GM12878 (cell line): ENCODE measurements around the gene KRT78. TPM values are rescaled to one million over a fixed set of nuclear protein-coding genes. Genes with fewer than 3 reads are reported as not detected.

Source experiments
- ATAC-seq: fragments of 200-7000 bp; cut with Tn5 transposase; 3 replicates; pipeline ENCODE4 v1.9.1; 2020; ENCODE audit warnings: mild to moderate bottlenecking, moderate library complexity
- BruUV-seq: library from RNA; stranded (reverse); fragments of 400-500 nt; replicated peaks from 2 replicates; lab custom pipeline; 2021; lab: Mats Ljungman, UMichigan
- CTCF ChIA-PET: fragments of 300-600 bp; sonication (Branson Sonifier 250); formaldehyde crosslinking; extraction: SDS; loops from one replicate; lab custom pipeline; 2021; ENCODE audit warnings: inconsistent platforms; lab: Yijun Ruan, JAX
- POLR2A ChIA-PET: fragments of 350-600 bp; formaldehyde crosslinking; extraction: SDS; loops from one replicate; lab custom pipeline; 2021; ENCODE audit warnings: inconsistent platforms; lab: Charles Lee
- RAD21 ChIA-PET: fragments of 300-600 bp; sonication (Branson Sonifier 250); formaldehyde crosslinking; loops from one replicate; lab custom pipeline; 2023; ENCODE audit warnings: antibody characterized with exemption; ENCODE audit not compliant: unreplicated experiment; lab: Charles Lee
- SMC1A ChIA-PET: fragments of 300-600 bp; sonication (Branson Sonifier 250); formaldehyde crosslinking; loops from one replicate; lab custom pipeline; 2023; ENCODE audit not compliant: unreplicated experiment, uncharacterized antibody; lab: Charles Lee
- DNase-seq: peaks from one replicate; pipeline ENCODE4 v3.0.0-alpha.2; 2011; ENCODE audit warnings: low read depth, low spot score
- FAIRE-seq: peaks from 3 replicates; lab custom pipeline; 2011; peaks lifted over from hg19 to GRCh38; lab: Jason Lieb, UNC
- H2AFZ ChIP-seq: 2 replicates; pipeline ENCODE4 v1.6.0; 2011; ENCODE audit warnings: low read depth, low read length, control low read depth; ENCODE audit not compliant: control insufficient read depth
- H3K27ac ChIP-seq: 2 replicates; pipeline ENCODE4 v1.5.1; 2011; ENCODE audit warnings: control low read depth; ENCODE audit not compliant: control insufficient read depth, insufficient read depth
- H3K27me3 ChIP-seq, 2 experiments: replicated peaks in 1 of 2; 2 replicates each; pipeline versions ENCODE4 v1.6.0 to v1.6.1; 2011; ENCODE audit warnings: low read length in 1 of 2; ENCODE audit not compliant: control insufficient read depth in 2 of 2, insufficient read depth in 2 of 2
- H3K36me3 ChIP-seq, 2 experiments: 2 replicates each; pipeline ENCODE4 v1.5.1; 2011; ENCODE audit warnings: low read length in 1 of 2; ENCODE audit not compliant: control insufficient read depth in 2 of 2, insufficient read depth in 2 of 2
- H3K4me1 ChIP-seq: 2 replicates; pipeline ENCODE4 v1.6.1; 2011; ENCODE audit warnings: mild to moderate bottlenecking, low read length, moderate library complexity, mixed read lengths; ENCODE audit not compliant: control insufficient read depth, insufficient read depth
- H3K4me2 ChIP-seq: 2 replicates; pipeline ENCODE4 v1.6.0; 2011; ENCODE audit warnings: control low read depth; ENCODE audit not compliant: control insufficient read depth, insufficient read depth
- H3K4me3 ChIP-seq: fragments of 200-600 bp; sonication (generic); 2 replicates; pipeline ENCODE4 v1.5.1; 2016
- H3K79me2 ChIP-seq: 2 replicates; pipeline ENCODE4 v1.6.0; 2011; ENCODE audit warnings: low read length; ENCODE audit not compliant: control insufficient read depth, insufficient read depth
- H3K9ac ChIP-seq: 2 replicates; pipeline ENCODE4 v1.8.0; 2011; ENCODE audit warnings: low read length, control low read depth, mixed read lengths; ENCODE audit not compliant: control insufficient read depth, insufficient read depth
- H3K9me3 ChIP-seq: replicated peaks from 3 replicates; pipeline ENCODE4 v1.5.1; 2011; ENCODE audit warnings: mild to moderate bottlenecking, low read length; ENCODE audit not compliant: control insufficient read depth, insufficient read depth
- H4K20me1 ChIP-seq: 2 replicates; pipeline ENCODE4 v1.6.0; 2011; ENCODE audit not compliant: control insufficient read depth, insufficient read depth
- BHLHE40 ChIP-seq, 2 experiments: fragments of 450-650 bp in 1 of 2; IDR thresholded peaks; 2 replicates each; pipeline ENCODE4 v1.6.1; 2011 to 2017; ENCODE audit warnings: low read depth in 2 of 2, borderline replicate concordance in 1 of 2, improper control_type of control experiment in 1 of 2, low read length in 1 of 2, mild to moderate bottlenecking in 1 of 2
- KLF5 ChIP-seq: fragments of 450-650 bp; IDR thresholded peaks from 2 replicates; pipeline ENCODE4 v1.6.1; 2014; ENCODE audit warnings: mild to moderate bottlenecking; ENCODE audit not compliant: partially characterized antibody
- POLR2AphosphoS5 ChIP-seq: IDR thresholded peaks from 2 replicates; pipeline ENCODE4 v1.6.1; 2011; ENCODE audit warnings: mild to moderate bottlenecking, low read length, inconsistent platforms
- ZBTB40 ChIP-seq: fragments of 450-650 bp; IDR thresholded peaks from 2 replicates; pipeline ENCODE4 v1.6.1; 2016; ENCODE audit warnings: mild to moderate bottlenecking, moderate library complexity, borderline replicate concordance
- ZNF24 ChIP-seq: fragments of 450-650 bp; IDR thresholded peaks from 2 replicates; pipeline ENCODE4 v1.6.1; 2017; ENCODE audit warnings: antibody characterized with exemption, mild to moderate bottlenecking
- WGBS: methylation state at CpG from one replicate; pipeline ENCODE4 v1.1.6; 2016; ENCODE audit warnings: low lambda C conversion rate; ENCODE audit not compliant: insufficient replicate concordance, insufficient coverage; ENCODE audit errors: missing lambda C conversion rate; 5-methylcytosine and 5-hydroxymethylcytosine counted together
- in situ Hi-C: fragments of 300-500 bp; cut with MboI; formaldehyde crosslinking; loops from 9 replicates; pipeline ENCODE4 v1.14.3; 2018; ENCODE audit warnings: mixed read lengths
- intact Hi-C: fragments of 100-400 bp; cut with micrococcal nuclease; formaldehyde crosslinking; loops from one replicate; pipeline ENCODE4 v1.14.2; 2022; ENCODE audit not compliant: unreplicated experiment
- polyA plus RNA-seq, 11 experiments: library from polyadenylated mRNA; depleted of rRNA in 4 of 11; unstranded in 6 of 11; stranded (reverse) in 5 of 11; fragments of >200 nt; fragmentation: Nextera tagmentation in 4 of 11; fragmentation: Illumina TruSeq in 1 of 11; extraction: Ambion mirVana in 4 of 11; extraction: Trizol in 1 of 11; gene quantifications; 1 replicate in 1 of 11; 2 replicates in 10 of 11; pipeline versions ENCODE4 v1.2.1 to v1.2.3, GENCODE V29; 2011 to 2016; ENCODE audit warnings: inconsistent platforms in 2 of 11, missing spikeins in 2 of 11, low read depth in 1 of 11
- total RNA-seq, 4 experiments: library from RNA; depleted of rRNA in 3 of 4; stranded (reverse); fragments of >200 nt in 3 of 4; fragmentation: Illumina TruSeq in 1 of 4; extraction: Trizol in 1 of 4; gene quantifications; 2 replicates each; pipeline versions ENCODE4 v1.2.1 to v1.2.3, GENCODE V29; 2013 to 2021
- TF ChIP-seq, protein P1 (sequence below): IDR thresholded peaks from 2 replicates; pipeline ENCODE4 v1.6.1; 2012; ENCODE audit warnings: mild to moderate bottlenecking, low read depth, low read length
- TF ChIP-seq, protein P2 (sequence below): fragments of 450-650 bp; IDR thresholded peaks from 2 replicates; pipeline ENCODE4 v1.6.1; 2018; ENCODE audit warnings: borderline replicate concordance, mild to moderate bottlenecking; ENCODE audit not compliant: partially characterized antibody
- TF ChIP-seq, protein P3 (sequence below): fragments of 450-650 bp; formaldehyde crosslinking; IDR thresholded peaks from 2 replicates; pipeline ENCODE4 v1.5.0; 2022; ENCODE audit warnings: mild to moderate bottlenecking, missing genetic modification characterization

Gene KRT78
- total and polyA plus RNA-seq, 10 of the 15 experiments (the other 5 are each of a cell fraction or from before 2014, with no cell fraction given): 0.07 TPM; not detected in 9

GRCh38 chr12:52877242-52877641 is 28.4 kb upstream of the KRT78 start:
- ChIA-PET POLR2A (no interaction called here), CTCF (interaction anchor here (1.0 to 14.7 kb wide), 7 partner anchors 8 to 504 kb away, joined by 3 to 418 read pairs (median 12); no protein-coding TSS in a partner anchor), SMC1A (interaction anchor here (1.0 kb wide), 1 partner anchor 505 kb away, joined by 3 read pairs; no protein-coding TSS in a partner anchor), RAD21 (interaction anchor here (1.0 kb wide), 1 partner anchor 103 kb away, joined by 3 read pairs; no protein-coding TSS in a partner anchor)
- H4K20me1 ChIP-seq: no peaks in the 10 kb centered on the region
- ATAC-seq: no peak
- in situ Hi-C loops: loop anchor here (5.0 kb wide), 1 partner anchor 495 kb away; no protein-coding TSS in a partner anchor
- no peaks in the 10 kb centered on the region for H3K9me3 ChIP-seq
- no peak overlapping the region for H3K27ac ChIP-seq
- no peak for DNase-seq
- H3K4me2 ChIP-seq: no peak overlapping the region
- no peak for FAIRE-seq
- no peak overlapping the region for H3K4me3 ChIP-seq
- intact Hi-C loops: loop anchor here (5.0 kb wide), 1 partner anchor 720 kb away; no protein-coding TSS in a partner anchor
- no peaks in the 10 kb centered on the region for H3K36me3 ChIP-seq
- no peaks in the 10 kb centered on the region for H3K4me1 ChIP-seq
- H3K79me2 ChIP-seq: no peaks in the 10 kb centered on the region
- no TSS peak for BruUV-seq
- peaks cover 0 to 3% of the 10 kb centered on the region in 2 experiments; a peak in 2 of 4 replicates for H3K27me3 ChIP-seq
- 8% methylated on average over 3 of the region's 3 CpGs for WGBS
- no peak overlapping the region for H3K9ac ChIP-seq
- no peak overlapping the region for H2AFZ ChIP-seq
- no peak for TF ChIP-seq ZBTB40
- TF ChIP-seq, protein P1, sequence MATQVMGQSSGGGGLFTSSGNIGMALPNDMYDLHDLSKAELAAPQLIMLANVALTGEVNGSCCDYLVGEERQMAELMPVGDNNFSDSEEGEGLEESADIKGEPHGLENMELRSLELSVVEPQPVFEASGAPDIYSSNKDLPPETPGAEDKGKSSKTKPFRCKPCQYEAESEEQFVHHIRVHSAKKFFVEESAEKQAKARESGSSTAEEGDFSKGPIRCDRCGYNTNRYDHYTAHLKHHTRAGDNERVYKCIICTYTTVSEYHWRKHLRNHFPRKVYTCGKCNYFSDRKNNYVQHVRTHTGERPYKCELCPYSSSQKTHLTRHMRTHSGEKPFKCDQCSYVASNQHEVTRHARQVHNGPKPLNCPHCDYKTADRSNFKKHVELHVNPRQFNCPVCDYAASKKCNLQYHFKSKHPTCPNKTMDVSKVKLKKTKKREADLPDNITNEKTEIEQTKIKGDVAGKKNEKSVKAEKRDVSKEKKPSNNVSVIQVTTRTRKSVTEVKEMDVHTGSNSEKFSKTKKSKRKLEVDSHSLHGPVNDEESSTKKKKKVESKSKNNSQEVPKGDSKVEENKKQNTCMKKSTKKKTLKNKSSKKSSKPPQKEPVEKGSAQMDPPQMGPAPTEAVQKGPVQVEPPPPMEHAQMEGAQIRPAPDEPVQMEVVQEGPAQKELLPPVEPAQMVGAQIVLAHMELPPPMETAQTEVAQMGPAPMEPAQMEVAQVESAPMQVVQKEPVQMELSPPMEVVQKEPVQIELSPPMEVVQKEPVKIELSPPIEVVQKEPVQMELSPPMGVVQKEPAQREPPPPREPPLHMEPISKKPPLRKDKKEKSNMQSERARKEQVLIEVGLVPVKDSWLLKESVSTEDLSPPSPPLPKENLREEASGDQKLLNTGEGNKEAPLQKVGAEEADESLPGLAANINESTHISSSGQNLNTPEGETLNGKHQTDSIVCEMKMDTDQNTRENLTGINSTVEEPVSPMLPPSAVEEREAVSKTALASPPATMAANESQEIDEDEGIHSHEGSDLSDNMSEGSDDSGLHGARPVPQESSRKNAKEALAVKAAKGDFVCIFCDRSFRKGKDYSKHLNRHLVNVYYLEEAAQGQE: no peak
- TF ChIP-seq, protein P2, sequence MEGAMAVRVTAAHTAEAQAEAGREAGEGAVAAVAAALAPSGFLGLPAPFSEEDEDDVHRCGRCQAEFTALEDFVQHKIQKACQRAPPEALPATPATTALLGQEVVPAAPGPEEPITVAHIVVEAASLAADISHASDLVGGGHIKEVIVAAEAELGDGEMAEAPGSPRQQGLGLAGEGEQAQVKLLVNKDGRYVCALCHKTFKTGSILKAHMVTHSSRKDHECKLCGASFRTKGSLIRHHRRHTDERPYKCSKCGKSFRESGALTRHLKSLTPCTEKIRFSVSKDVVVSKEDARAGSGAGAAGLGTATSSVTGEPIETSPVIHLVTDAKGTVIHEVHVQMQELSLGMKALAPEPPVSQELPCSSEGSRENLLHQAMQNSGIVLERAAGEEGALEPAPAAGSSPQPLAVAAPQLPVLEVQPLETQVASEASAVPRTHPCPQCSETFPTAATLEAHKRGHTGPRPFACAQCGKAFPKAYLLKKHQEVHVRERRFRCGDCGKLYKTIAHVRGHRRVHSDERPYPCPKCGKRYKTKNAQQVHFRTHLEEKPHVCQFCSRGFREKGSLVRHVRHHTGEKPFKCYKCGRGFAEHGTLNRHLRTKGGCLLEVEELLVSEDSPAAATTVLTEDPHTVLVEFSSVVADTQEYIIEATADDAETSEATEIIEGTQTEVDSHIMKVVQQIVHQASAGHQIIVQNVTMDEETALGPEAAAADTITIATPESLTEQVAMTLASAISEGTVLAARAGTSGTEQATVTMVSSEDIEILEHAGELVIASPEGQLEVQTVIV: no peak
- TF ChIP-seq BHLHE40 (IDR thresholded peaks at IDR 0.05; ENCODE audit: borderline replicate concordance in 1 of 2, low read depth in 2 of 2, low read length in 1 of 2): no peak
- TF ChIP-seq, protein P3, sequence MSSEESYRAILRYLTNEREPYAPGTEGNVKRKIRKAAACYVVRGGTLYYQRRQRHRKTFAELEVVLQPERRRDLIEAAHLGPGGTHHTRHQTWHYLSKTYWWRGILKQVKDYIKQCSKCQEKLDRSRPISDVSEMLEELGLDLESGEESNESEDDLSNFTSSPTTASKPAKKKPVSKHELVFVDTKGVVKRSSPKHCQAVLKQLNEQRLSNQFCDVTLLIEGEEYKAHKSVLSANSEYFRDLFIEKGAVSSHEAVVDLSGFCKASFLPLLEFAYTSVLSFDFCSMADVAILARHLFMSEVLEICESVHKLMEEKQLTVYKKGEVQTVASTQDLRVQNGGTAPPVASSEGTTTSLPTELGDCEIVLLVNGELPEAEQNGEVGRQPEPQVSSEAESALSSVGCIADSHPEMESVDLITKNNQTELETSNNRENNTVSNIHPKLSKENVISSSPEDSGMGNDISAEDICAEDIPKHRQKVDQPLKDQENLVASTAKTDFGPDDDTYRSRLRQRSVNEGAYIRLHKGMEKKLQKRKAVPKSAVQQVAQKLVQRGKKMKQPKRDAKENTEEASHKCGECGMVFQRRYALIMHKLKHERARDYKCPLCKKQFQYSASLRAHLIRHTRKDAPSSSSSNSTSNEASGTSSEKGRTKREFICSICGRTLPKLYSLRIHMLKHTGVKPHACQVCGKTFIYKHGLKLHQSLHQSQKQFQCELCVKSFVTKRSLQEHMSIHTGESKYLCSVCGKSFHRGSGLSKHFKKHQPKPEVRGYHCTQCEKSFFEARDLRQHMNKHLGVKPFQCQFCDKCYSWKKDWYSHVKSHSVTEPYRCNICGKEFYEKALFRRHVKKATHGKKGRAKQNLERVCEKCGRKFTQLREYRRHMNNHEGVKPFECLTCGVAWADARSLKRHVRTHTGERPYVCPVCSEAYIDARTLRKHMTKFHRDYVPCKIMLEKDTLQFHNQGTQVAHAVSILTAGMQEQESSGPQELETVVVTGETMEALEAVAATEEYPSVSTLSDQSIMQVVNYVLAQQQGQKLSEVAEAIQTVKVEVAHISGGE (CRISPR knock-in tag): no peak
- TF ChIP-seq KLF5: no peak
- no peak for TF ChIP-seq ZNF24
- TF ChIP-seq POLR2AphosphoS5: no peak
